Tibial nerve (tissue), 3 donors: Measurements from ENCODE around the gene TMEM260.

Experiments used
- POLR2A ChIP-seq, 2 donors: fragments of 450-650 bp; IDR thresholded peaks; one replicate each; pipeline ENCODE4 v1.6.1; 2017; ENCODE audit warnings: antibody characterized with exemption in 2 of 2, mild to moderate bottlenecking in 2 of 2, moderate library complexity in 2 of 2
- TF ChIP-seq, protein P1 (sequence below), 5 experiments: fragments of 200-600 bp in 3 of 5; fragments of 450-650 bp in 2 of 5; sonication (generic) in 3 of 5; IDR thresholded peaks; one replicate each; pipeline ENCODE4 v1.5.1; 2016 to 2019; ENCODE audit warnings: antibody characterized with exemption in 5 of 5, mild to moderate bottlenecking in 3 of 5, moderate library complexity in 2 of 5

DNA sequence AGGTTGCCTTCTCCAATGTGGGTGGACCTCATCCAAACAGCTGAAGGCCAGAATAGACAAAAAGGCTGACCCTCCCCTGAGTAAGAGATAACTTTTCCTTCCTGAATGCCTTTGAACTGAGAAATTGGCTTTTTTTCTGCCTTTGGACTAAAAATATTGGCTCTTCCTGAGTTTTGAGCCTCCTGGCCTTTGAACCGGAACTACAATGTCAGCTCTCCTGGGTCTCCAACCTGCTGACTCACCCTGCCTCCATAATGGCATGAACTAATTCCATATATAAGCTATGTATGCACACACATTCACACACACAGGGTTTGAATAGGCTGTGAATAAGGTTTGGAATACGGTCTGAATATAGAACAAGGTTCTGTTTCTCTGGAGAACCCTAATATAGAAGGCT is 39.7 kb upstream of the TMEM260 start:
- TF ChIP-seq, protein P1, sequence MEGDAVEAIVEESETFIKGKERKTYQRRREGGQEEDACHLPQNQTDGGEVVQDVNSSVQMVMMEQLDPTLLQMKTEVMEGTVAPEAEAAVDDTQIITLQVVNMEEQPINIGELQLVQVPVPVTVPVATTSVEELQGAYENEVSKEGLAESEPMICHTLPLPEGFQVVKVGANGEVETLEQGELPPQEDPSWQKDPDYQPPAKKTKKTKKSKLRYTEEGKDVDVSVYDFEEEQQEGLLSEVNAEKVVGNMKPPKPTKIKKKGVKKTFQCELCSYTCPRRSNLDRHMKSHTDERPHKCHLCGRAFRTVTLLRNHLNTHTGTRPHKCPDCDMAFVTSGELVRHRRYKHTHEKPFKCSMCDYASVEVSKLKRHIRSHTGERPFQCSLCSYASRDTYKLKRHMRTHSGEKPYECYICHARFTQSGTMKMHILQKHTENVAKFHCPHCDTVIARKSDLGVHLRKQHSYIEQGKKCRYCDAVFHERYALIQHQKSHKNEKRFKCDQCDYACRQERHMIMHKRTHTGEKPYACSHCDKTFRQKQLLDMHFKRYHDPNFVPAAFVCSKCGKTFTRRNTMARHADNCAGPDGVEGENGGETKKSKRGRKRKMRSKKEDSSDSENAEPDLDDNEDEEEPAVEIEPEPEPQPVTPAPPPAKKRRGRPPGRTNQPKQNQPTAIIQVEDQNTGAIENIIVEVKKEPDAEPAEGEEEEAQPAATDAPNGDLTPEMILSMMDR (IDR thresholded peaks at IDR 0.05): no peak
- TF ChIP-seq POLR2A (IDR thresholded peaks at IDR 0.05): no peak
